ENCODE measurements around the gene TOGARAM1. TPM values are rescaled to one million over a fixed set of nuclear protein-coding genes. Genes with fewer than 3 reads are reported as not detected.

TOGARAM1 gene
- total RNA-seq, 1 experiment from 2014 or later = 15.1 TPM

GRCh38 chr14:45057349-45057748 lies 95.4 kb downstream of the TOGARAM1 start:
- H3K27me3 Mint-ChIP-seq (ENCODE audit: unreplicated experiment) = no peaks in the 10 kb centered on the region
- DNase-seq = no peak
- no TSS peak for BruUV-seq (replicated peaks)
- TF ChIP-seq, protein P1, sequence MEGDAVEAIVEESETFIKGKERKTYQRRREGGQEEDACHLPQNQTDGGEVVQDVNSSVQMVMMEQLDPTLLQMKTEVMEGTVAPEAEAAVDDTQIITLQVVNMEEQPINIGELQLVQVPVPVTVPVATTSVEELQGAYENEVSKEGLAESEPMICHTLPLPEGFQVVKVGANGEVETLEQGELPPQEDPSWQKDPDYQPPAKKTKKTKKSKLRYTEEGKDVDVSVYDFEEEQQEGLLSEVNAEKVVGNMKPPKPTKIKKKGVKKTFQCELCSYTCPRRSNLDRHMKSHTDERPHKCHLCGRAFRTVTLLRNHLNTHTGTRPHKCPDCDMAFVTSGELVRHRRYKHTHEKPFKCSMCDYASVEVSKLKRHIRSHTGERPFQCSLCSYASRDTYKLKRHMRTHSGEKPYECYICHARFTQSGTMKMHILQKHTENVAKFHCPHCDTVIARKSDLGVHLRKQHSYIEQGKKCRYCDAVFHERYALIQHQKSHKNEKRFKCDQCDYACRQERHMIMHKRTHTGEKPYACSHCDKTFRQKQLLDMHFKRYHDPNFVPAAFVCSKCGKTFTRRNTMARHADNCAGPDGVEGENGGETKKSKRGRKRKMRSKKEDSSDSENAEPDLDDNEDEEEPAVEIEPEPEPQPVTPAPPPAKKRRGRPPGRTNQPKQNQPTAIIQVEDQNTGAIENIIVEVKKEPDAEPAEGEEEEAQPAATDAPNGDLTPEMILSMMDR (IDR thresholded peaks at IDR 0.05; ENCODE audit: unreplicated experiment) = no peak
- H3K4me3 Mint-ChIP-seq (ENCODE audit: low read depth, unreplicated experiment) = no peak overlapping the region
- intact Hi-C loops (cut with micrococcal nuclease; ENCODE audit: unreplicated experiment) = no loop called here
- no peaks in the 10 kb centered on the region for H3K36me3 Mint-ChIP-seq (ENCODE audit: insufficient read depth, unreplicated experiment)
- H3K27ac Mint-ChIP-seq (ENCODE audit: unreplicated experiment) = no peak overlapping the region
- CTCF ChIA-PET = no interaction called here
- H3K9me3 Mint-ChIP-seq (ENCODE audit: low read depth, unreplicated experiment) = no peaks in the 10 kb centered on the region
- H3K4me1 Mint-ChIP-seq (ENCODE audit: low read depth, unreplicated experiment) = no peaks in the 10 kb centered on the region

- intact Hi-C loops (cut with micrococcal nuclease; ENCODE audit: unreplicated experiment) = no loop called here
- H3K27ac Mint-ChIP-seq (ENCODE audit: unreplicated experiment) = no peak overlapping the region
- DNase-seq = no peak
- H3K4me1 Mint-ChIP-seq (ENCODE audit: low read depth, unreplicated experiment) = no peaks in the 10 kb centered on the region
- H3K27me3 Mint-ChIP-seq (ENCODE audit: unreplicated experiment) = no peaks in the 10 kb centered on the region
- H3K4me3 Mint-ChIP-seq (ENCODE audit: low read depth, unreplicated experiment) = no peak overlapping the region
- H3K9me3 Mint-ChIP-seq (ENCODE audit: low read depth, unreplicated experiment) = no peaks in the 10 kb centered on the region
- no peaks in the 10 kb centered on the region for H3K36me3 Mint-ChIP-seq (ENCODE audit: insufficient read depth, unreplicated experiment)
- CTCF ChIA-PET = no interaction called here
- TF ChIP-seq, protein P1 (IDR thresholded peaks at IDR 0.05; ENCODE audit: unreplicated experiment) = no peak
- BruUV-seq (replicated peaks) = no TSS peak
These were observed 95.9 kb downstream of the TOGARAM1 start for GRCh38 chr14:45057881-45058364.

GRCh38 chr14:45060551-45060950 lies 98.6 kb downstream of the TOGARAM1 start:
- Mint-ChIP-seq H3K9me3 (ENCODE audit: low read depth, unreplicated experiment) (no peaks in the 10 kb centered on the region), H3K27ac (ENCODE audit: unreplicated experiment) (no peak overlapping the region), H3K4me1 (ENCODE audit: low read depth, unreplicated experiment) (no peaks in the 10 kb centered on the region), H3K27me3 (ENCODE audit: unreplicated experiment) (no peaks in the 10 kb centered on the region), H3K4me3 (ENCODE audit: low read depth, unreplicated experiment) (no peak overlapping the region), H3K36me3 (ENCODE audit: insufficient read depth, unreplicated experiment) (no peaks in the 10 kb centered on the region)
- intact Hi-C loops (cut with micrococcal nuclease; ENCODE audit: unreplicated experiment) = no loop called here
- BruUV-seq (replicated peaks) = no TSS peak
- TF ChIP-seq, protein P1 (IDR thresholded peaks at IDR 0.05; ENCODE audit: unreplicated experiment) = no peak
- no peak for DNase-seq
- CTCF ChIA-PET = no interaction called here

GRCh38 chr14:45065540-45065939 lies 103.5 kb downstream of the TOGARAM1 start:
- H3K27me3 Mint-ChIP-seq (ENCODE audit: unreplicated experiment) = no peaks in the 10 kb centered on the region
- TF ChIP-seq, protein P1 (IDR thresholded peaks at IDR 0.05; ENCODE audit: unreplicated experiment) = no peak
- H3K36me3 Mint-ChIP-seq (ENCODE audit: insufficient read depth, unreplicated experiment) = no peaks in the 10 kb centered on the region
- intact Hi-C loops (cut with micrococcal nuclease; ENCODE audit: unreplicated experiment) = no loop called here
- H3K27ac Mint-ChIP-seq (ENCODE audit: unreplicated experiment) = no peak overlapping the region
- BruUV-seq (replicated peaks) = no TSS peak
- no peak for DNase-seq
- H3K4me1 Mint-ChIP-seq (ENCODE audit: low read depth, unreplicated experiment) = no peaks in the 10 kb centered on the region
- CTCF ChIA-PET = no interaction called here
- no peak overlapping the region for H3K4me3 Mint-ChIP-seq (ENCODE audit: low read depth, unreplicated experiment)
- H3K9me3 Mint-ChIP-seq (ENCODE audit: low read depth, unreplicated experiment) = no peaks in the 10 kb centered on the region

Measured in Calu3 (cell line).